Measurements from ENCODE around the gene KAZN.

Gene KAZN

DNA sequence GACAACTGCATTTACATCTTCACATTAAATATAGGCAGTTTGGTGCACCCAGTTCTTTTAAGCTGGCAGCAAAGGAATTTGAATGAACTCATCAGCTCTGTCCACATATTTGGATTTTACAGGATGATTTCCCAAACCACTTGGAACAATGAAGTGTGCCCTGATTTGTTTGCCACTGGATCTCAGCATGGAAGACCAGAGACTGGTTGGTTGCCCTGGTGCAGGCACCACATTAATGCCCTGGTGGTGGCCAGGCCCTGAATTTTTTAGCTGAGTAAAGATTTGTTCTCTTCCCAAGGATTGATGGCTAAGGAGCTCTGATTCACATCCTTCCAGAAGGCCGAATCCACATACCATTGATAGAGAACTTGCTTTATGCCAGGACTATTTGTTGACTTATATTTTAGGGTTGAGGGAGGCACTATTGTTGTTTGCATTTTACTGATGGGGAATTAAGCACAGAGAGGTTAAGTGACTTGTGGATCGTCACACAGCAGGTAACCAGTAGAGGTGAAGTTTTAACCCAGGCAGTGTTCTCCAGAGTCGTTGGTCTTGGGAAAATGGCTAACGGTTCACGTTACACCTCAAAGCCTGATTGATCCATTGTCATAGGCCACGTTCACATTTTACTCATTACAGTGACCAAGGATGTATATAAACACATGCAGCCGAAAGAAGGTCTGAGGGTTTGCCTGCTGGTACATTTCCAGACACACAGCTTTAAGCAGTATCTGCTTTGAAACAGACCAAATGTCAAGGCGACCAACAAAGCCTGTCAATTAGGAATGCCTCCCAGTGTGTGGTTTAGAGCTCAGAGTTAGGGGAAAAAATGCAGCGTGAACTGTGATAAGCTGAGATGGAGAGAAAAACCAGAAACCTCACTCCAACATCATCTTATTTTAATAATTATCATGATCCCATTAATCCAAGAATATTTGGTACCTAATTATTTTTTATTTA is 50.7 kb downstream of the KAZN start:
- no peak overlapping the region for H3K4me3 ChIP-seq (ENCODE audit: low read length)
- no peaks in the 10 kb centered on the region for H3K27me3 ChIP-seq (ENCODE audit: control insufficient read depth, low read length)
- H3F3A ChIP-seq (ENCODE audit: control insufficient read depth, insufficient read depth) = no peaks in the 10 kb centered on the region
- TF ChIP-seq EZH2phosphoT487 (IDR thresholded peaks at IDR 0.05; ENCODE audit: borderline replicate concordance, low read length) = no peak
- TF ChIP-seq, protein P1, sequence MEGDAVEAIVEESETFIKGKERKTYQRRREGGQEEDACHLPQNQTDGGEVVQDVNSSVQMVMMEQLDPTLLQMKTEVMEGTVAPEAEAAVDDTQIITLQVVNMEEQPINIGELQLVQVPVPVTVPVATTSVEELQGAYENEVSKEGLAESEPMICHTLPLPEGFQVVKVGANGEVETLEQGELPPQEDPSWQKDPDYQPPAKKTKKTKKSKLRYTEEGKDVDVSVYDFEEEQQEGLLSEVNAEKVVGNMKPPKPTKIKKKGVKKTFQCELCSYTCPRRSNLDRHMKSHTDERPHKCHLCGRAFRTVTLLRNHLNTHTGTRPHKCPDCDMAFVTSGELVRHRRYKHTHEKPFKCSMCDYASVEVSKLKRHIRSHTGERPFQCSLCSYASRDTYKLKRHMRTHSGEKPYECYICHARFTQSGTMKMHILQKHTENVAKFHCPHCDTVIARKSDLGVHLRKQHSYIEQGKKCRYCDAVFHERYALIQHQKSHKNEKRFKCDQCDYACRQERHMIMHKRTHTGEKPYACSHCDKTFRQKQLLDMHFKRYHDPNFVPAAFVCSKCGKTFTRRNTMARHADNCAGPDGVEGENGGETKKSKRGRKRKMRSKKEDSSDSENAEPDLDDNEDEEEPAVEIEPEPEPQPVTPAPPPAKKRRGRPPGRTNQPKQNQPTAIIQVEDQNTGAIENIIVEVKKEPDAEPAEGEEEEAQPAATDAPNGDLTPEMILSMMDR (IDR thresholded peaks at IDR 0.05; ENCODE audit: low read depth, low read length, poor library complexity, severe bottlenecking) = no peak
- peaks cover 6% of the 10 kb centered on the region; the same call in 1 of the 2 replicates for H3K4me1 ChIP-seq (ENCODE audit: control insufficient read depth, low read length)
- no peaks in the 10 kb centered on the region for H3K36me3 ChIP-seq (ENCODE audit: control insufficient read depth, low read length)
- H4K20me1 ChIP-seq (ENCODE audit: control insufficient read depth, insufficient read depth, low read depth, low read length) = no peaks in the 10 kb centered on the region
- no peaks in the 10 kb centered on the region for H3K79me2 ChIP-seq (ENCODE audit: control insufficient read depth, low read length)
- H3K9me2 ChIP-seq (replicated peaks; ENCODE audit: control insufficient read depth, low read length) = no peaks in the 10 kb centered on the region
- H3K9me3 ChIP-seq (ENCODE audit: control insufficient read depth, insufficient read depth, low read length) = peaks cover 4% of the 10 kb centered on the region; the same call in 1 of the 2 replicates
- H3K27ac ChIP-seq (ENCODE audit: low read depth, low read length) = no peak overlapping the region
- no peak overlapping the region for H3K4me2 ChIP-seq (ENCODE audit: low read length)

DNA sequence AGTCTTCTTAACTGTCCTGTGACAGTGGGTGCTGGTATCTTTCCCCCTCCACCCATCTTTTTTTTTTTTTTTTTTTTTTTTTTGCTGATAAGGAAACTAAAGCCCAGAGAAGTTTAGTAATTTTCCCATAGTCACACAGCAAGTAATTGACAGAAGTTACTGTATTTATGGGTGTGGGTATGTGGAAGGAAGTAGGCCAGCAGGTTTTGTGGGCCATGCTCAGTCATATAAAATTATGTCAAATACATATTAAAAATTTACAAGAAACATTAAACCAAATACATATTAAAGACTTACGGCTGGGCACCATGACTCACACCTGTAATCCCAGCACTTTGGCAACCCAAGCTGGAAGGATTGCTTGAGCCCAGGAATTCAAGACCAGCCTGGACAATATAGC is 51.5 kb downstream of the KAZN start:
- Histone ChIP-seq H3K9me3 (ENCODE audit: control insufficient read depth, insufficient read depth, low read length) (peaks cover under 1% of the 10 kb centered on the region; the same call in 1 of the 2 replicates), H3K79me2 (ENCODE audit: control insufficient read depth, low read length) (no peaks in the 10 kb centered on the region), H3K27me3 (ENCODE audit: control insufficient read depth, low read length) (no peaks in the 10 kb centered on the region), H3K4me3 (ENCODE audit: low read length) (no peak overlapping the region), H3F3A (ENCODE audit: control insufficient read depth, insufficient read depth) (no peaks in the 10 kb centered on the region), H3K4me1 (ENCODE audit: control insufficient read depth, low read length) (peaks cover 6% of the 10 kb centered on the region; the same call in 1 of the 2 replicates), H3K36me3 (ENCODE audit: control insufficient read depth, low read length) (no peaks in the 10 kb centered on the region), H3K9me2 (replicated peaks; ENCODE audit: control insufficient read depth, low read length) (no peaks in the 10 kb centered on the region), H4K20me1 (ENCODE audit: control insufficient read depth, insufficient read depth, low read depth, low read length) (no peaks in the 10 kb centered on the region), H3K27ac (ENCODE audit: low read depth, low read length) (no peak overlapping the region), H3K4me2 (ENCODE audit: low read length) (no peak overlapping the region)
- TF ChIP-seq EZH2phosphoT487 (IDR thresholded peaks at IDR 0.05; ENCODE audit: borderline replicate concordance, low read length) = no peak
- TF ChIP-seq, protein P1 (IDR thresholded peaks at IDR 0.05; ENCODE audit: low read depth, low read length, poor library complexity, severe bottlenecking) = no peak

DNA sequence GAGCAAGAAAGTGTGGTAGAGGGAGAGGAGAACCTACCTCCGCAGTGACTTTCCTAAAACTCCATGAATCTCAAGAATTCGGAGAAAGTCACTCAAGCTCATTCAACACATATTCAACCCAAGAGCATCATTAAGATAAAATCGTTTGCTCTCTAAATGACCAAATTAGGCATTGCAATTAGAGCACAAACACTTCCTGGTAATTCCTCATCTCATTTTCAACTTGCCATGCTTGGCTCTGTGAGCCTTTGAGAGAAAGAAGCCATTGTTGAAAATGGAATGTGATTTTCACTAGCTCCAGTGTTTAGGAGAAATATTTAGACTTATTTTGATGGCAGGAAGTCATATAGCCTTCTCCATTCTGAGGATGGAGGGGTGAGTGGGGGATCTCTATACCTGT is 52.5 kb downstream of the KAZN start:
- H4K20me1 ChIP-seq (ENCODE audit: control insufficient read depth, insufficient read depth, low read depth, low read length) = no peaks in the 10 kb centered on the region
- H3K79me2 ChIP-seq (ENCODE audit: control insufficient read depth, low read length) = no peaks in the 10 kb centered on the region
- no peaks in the 10 kb centered on the region for H3K9me3 ChIP-seq (ENCODE audit: control insufficient read depth, insufficient read depth, low read length)
- no peaks in the 10 kb centered on the region for H3K36me3 ChIP-seq (ENCODE audit: control insufficient read depth, low read length)
- no peak overlapping the region for H3K4me2 ChIP-seq (ENCODE audit: low read length)
- TF ChIP-seq, protein P1 (IDR thresholded peaks at IDR 0.05; ENCODE audit: low read depth, low read length, poor library complexity, severe bottlenecking) = no peak
- TF ChIP-seq EZH2phosphoT487 (IDR thresholded peaks at IDR 0.05; ENCODE audit: borderline replicate concordance, low read length) = no peak
- H3K4me3 ChIP-seq (ENCODE audit: low read length) = no peak overlapping the region
- no peaks in the 10 kb centered on the region for H3F3A ChIP-seq (ENCODE audit: control insufficient read depth, insufficient read depth)
- no peaks in the 10 kb centered on the region for H3K27me3 ChIP-seq (ENCODE audit: control insufficient read depth, low read length)
- peaks cover 6% of the 10 kb centered on the region; the same call in 1 of the 2 replicates for H3K4me1 ChIP-seq (ENCODE audit: control insufficient read depth, low read length)
- H3K27ac ChIP-seq (ENCODE audit: low read depth, low read length) = no peak overlapping the region
- H3K9me2 ChIP-seq (replicated peaks; ENCODE audit: control insufficient read depth, low read length) = no peaks in the 10 kb centered on the region
